ENCODE measurements around the gene AGBL3. TPM values are rescaled to one million over a fixed set of nuclear protein-coding genes. Genes with fewer than 3 reads are reported as not detected.
"Not testable (repeated sequence)": the region's sequence is repeated elsewhere in the genome, so short reads cannot be mapped to it uniquely, and the experiment has no call there.

Gene AGBL3
- total RNA-seq, 1 donor from 2014 or later = 0.62 TPM

GRCh38 chr7:135076882-135077281 lies 90.6 kb downstream of the AGBL3 start:
- no peak for DNase-seq

- no peak for DNase-seq
These were observed 91.3 kb downstream of the AGBL3 start for GRCh38 chr7:135077642-135078041.

GRCh38 chr7:135078051-135078450 lies 91.7 kb downstream of the AGBL3 start:
- no peak for DNase-seq

DNA sequence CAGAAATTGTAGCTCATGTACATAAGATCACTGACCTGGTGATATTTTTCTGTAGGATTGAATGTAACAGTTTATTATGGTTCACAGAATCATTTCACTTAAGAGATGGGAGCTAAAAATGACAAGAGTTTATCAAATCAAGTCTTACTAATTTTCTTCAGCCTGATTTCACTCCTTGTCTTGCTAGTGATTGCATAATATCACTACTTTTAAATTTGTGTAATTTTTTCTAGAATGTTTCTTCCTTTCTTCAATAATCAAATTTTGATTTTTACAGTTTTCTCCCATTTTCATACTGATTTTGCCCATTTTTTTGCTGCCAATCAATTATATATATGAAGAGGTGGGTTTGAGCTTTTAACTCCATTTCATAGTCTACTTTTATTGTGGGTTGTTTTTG lies 92.8 kb downstream of the AGBL3 start:
- DNase-seq = no peak

DNA sequence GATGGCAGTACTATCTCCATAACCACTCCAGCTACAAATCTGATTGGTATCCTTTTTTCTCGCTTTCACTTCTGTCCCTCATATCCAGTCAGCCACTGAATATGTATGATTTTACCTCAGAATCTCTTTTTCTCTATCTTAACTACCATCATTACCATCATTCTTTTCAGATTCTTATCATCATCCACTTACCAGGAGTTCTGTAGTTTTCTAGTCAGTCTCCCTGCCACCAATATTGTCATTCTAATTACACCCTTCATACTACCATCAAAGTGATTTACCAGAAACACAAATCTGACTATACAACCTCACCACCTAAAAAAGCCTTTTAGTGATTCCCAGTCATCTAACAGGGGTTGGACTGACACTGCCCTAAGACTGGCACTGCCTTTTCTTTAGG lies 96.7 kb downstream of the AGBL3 start:
- no peak for DNase-seq

DNA sequence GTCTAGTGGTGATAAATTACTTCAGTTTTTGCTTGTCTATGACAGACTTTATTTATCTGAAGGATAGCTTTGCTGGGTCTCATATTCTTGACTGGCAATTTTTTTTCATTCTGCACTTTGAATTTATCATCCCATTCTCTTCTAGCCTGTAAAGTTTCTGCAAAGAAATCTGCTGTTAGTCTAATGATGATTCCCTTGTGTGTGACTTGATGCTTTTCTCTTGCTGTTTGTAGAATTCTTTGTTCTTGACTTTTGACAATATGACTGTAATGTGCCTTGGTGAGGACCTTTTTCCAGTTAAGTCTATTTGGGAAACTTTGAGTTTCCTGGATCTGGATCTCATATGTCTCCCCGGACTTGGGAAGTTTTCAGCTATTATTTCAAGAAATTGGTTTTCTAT lies 102.3 kb downstream of the AGBL3 start:
- DNase-seq = no peak

DNA sequence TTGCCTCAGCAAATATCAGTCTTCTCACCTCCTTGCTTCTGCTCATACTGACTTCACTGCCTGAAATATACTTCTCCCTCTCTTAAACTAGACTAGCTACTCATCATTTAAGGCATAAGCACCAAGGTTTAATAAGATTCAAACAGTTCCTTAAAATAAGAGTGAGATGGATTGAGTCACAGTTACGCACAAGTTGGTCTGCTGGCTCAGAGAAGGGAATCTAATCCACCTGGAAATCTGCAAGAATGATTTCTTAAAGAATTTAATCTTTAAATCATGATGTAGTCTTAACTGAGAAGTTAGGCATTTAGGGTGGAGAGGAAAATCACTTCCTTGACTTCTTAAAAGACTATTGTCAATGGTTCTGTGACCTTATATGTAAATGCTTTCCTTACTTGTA lies 105.4 kb downstream of the AGBL3 start:
- DNase-seq = no peak

GRCh38 chr7:135094472-135095237 lies 108.3 kb downstream of the AGBL3 start:
- no peak for DNase-seq

GRCh38 chr7:135095450-135095849 lies 109.1 kb downstream of the AGBL3 start:
- no peak for DNase-seq

DNA sequence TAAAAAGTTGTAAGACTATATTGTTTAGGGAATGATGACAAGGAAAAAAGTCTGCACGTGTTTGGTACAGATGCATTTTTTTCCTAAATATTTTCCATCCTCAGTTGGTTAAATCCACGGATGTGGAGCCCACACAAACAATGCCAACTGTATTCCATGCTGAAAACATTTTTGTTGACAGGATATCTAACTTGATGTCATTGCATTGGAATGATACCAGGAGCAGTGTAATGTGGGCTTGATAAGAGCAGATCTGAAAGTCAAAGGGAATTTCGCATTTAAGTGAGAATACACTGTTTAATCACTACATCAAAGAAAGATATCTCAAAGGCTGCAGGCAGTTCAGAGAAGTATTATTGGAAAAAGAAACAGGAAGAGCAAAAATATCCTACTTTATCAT lies 112.1 kb downstream of the AGBL3 start:
- DNase-seq = no peak

GRCh38 chr7:135100856-135101255 lies 114.5 kb downstream of the AGBL3 start:
- no peak for DNase-seq

DNA sequence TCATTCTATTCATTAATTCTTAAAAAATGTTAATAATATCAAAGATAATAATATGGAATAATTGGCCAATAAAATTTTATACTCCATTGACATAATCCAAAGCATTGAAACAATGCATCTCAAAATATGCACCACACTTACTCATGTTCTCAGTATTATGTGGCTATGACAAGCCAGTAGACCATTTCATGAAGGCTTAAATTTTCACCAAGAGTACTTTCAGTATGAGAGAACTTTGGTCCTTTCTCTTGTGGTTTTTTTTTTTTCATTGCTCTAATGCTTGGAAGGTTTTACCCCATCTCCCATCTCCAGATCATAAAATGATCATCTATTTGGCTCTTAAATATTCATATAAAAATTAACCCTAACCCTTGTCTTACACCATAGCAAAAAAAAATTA lies 116.1 kb downstream of the AGBL3 start:
- no peak for DNase-seq

DNA sequence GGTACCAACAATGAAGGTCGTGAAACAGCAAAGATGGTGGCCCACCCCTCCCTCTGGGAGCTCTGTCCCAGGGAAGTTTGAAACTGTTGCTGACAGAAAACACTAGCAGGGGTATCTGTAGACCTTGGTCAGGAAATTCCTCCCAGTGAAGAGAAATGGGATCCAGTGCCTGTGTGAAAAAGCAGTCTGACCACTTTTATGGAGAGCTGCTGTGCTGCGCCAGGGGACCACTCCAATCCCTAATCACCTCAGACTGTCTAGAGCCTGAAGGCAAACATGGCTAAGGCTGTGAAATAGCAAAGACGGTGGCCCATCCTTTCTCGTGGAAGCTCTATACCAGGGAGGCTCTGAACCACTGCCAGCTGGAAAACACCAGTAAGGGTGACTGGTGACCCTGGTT lies 123.3 kb downstream of the AGBL3 start:
- DNase-seq = no peak

DNA sequence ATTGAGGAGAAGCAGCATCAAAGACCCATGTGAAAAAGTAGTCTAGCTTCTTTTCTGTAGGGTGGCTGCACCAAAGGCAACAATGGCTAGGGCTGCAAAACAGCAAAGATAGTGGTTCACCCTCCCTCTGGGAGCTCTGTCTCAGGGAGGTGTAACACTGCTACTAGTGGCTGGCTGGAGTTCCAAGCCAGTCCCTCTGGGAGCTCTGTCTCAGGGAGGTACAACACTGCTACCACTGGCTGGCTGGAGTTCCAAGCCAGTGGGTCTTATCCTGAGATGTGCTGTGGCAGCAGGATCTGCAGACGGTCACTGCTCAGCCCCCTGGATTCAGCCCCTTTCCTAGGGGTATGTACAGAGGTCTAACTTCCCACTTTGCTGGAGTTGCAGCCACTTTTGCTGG lies 123.7 kb downstream of the AGBL3 start:
- no peak for DNase-seq

- DNase-seq = no peak
These were observed 125.1 kb downstream of the AGBL3 start for GRCh38 chr7:135111379-135111778.

DNA sequence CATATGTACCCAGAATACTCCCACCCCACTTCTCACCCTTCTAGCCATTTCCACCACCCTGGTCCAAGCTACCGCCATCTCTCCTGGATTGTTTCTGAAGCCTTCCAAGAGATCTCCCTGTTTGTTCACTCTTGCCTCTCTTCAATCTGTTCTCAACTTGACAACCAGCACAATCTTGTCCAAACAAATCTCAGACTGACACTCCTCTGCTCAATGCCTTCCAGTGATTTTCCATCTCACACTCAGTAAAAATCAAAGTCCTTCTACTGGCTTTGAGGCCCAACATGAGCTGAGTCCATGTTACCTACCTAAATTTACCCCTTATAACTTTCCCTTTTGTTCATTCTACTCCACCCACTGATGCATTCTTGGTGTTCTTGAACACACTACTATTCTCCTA lies 128.3 kb downstream of the AGBL3 start:
- no peak for DNase-seq

GRCh38 chr7:135117096-135117495 lies 130.8 kb downstream of the AGBL3 start:
- DNase-seq = no peak

GRCh38 chr7:135121868-135122267 lies 135.6 kb downstream of the AGBL3 start:
- no peak for DNase-seq

- not testable (repeated sequence) for DNase-seq
These were observed 138.3 kb downstream of the AGBL3 start for GRCh38 chr7:135124631-135125030.

DNA sequence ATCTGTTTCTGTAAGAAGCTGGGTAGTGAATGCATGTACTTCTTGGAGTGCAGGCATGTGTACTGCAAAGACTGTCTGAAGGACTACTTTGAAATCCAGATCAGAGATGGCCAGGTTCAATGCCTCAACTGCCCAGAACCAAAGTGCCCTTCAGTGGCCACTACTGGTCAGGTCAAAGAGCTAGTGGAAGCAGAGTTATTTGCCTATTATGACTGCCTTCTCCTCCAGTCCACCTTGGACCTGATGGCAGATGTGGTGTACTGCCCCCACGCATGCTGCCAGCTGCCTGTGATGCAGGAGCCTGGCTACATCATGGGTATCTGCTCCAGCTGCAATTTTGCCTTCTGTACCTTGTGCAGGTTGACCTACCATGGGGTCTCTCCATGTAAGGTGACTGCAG lies 142.6 kb downstream of the AGBL3 start:
- DNase-seq = no peak

DNA sequence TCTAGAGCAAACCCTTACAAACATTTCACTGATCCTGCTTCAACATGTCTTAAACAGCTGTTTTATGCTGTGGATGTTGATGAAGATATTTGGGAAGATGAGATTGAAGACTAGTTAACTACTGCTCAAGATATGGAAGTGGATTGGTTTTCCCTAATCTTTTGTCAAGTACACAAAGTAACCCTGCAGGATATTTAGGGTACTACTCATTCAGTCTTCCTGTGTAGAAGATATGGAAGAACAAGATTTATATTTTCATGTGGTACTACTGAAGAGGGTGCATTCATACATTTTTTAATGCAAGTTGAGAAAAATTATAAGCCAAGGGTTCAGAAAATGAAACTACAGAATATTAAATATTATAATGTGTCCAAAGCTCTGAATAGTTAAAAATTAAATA lies 143.3 kb downstream of the AGBL3 start:
- no peak for DNase-seq

- DNase-seq = no peak
These were observed 157.8 kb downstream of the AGBL3 start for GRCh38 chr7:135143885-135144668.

DNA sequence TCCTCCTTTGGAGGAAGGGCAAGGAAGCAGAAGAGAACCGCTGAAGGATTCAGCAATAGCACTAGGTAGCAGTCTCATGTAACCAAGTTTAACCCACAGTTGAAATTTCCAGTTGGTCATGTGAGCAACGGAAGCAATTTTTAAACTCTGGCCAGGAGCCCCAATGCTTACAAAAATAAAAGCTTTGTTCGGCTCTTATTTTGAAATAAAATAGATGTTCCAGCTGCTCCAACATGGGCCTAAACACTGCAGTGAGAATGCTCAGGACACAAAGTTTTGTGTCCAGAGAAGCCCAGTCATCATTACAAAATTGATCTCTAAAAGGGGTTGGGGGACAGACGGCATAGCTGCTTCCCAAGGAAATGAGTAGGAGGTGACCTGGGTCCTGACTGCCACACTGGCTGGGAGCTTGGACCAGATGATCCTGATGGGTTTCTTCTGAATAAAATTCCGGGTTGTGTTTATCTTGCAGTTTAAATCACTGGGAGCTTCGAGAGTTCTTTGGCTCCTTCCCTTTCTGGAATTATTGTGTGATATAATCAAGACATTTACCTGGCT lies 161.1 kb downstream of the AGBL3 start:
- DNase-seq = no peak
